ENCODE measurements around the gene DIP2B.

Gene DIP2B

DNA sequence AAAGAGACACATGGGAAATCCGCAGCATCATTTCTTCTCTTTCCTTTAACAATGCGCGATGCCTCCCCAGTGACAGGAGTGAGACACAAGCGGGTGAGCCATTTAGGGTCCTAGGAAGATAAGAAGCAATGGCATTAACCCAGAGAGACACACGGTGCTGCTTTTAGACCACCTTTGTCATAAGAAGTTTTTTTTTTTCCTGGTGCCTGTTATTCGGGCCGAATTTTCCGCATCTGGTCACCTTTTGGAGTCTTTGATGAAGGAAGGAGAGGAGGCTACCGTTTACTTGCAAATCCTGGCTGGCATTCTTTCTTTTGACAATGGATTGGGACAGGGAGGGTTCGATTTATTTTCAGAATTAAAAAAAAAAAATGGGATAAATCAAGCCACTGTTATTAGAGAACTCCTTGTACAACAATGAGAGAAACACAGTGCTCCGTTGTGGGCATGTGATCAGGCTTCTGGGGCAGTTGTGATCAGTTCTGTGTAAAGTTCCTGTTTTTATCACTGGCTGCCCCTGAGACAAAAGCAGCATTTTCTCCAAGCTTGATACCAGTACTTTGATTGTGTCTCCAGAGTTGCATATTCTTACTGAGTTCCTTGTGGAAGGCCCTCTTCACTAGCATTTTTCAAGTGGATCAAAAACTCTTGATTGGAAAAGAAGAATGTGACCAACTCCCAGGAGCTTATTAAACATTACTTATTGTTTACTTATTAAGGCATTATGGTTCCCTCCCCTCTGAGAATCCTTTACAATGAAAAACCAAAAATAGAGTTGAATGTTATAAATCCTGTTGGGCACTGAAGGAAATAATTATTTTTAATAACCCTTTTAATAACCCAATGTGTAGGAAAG is 1.1 kb downstream of the DIP2B start:
- Histone ChIP-seq H3K27ac (ENCODE audit: low read depth, low read length) (no peak overlapping the region), H3K79me2 (ENCODE audit: insufficient read depth, low read length) (peaks cover 38% of the 10 kb centered on the region), H4K20me1 (ENCODE audit: low read depth, low read length) (peaks cover 13% of the 10 kb centered on the region; the same call in 1 of the 2 replicates), H2AFZ (ENCODE audit: low read depth, low read length, severe bottlenecking) (peak overlapping the region; percentile 84), H3K9ac (ENCODE audit: low read length) (peak overlapping the region; percentile 80), H3K4me3 (ENCODE audit: insufficient read depth, low read length, poor library complexity, severe bottlenecking) (peak overlapping the region; percentile 70), H3K9me2 (replicated peaks; ENCODE audit: insufficient read depth, low read length) (no peaks in the 10 kb centered on the region), H3K27me3 (ENCODE audit: low read length) (no peaks in the 10 kb centered on the region), H3K4me2 (ENCODE audit: low read depth, low read length, poor library complexity, severe bottlenecking) (peak overlapping the region; percentile 70), H3K9me3 (ENCODE audit: insufficient read depth, low read length) (no peaks in the 10 kb centered on the region), H3F3A (ENCODE audit: insufficient read depth) (peaks cover 11% of the 10 kb centered on the region; the same call in 1 of the 2 replicates), H3K36me3 (ENCODE audit: low read length) (no peaks in the 10 kb centered on the region)
- TF ChIP-seq, protein P1, sequence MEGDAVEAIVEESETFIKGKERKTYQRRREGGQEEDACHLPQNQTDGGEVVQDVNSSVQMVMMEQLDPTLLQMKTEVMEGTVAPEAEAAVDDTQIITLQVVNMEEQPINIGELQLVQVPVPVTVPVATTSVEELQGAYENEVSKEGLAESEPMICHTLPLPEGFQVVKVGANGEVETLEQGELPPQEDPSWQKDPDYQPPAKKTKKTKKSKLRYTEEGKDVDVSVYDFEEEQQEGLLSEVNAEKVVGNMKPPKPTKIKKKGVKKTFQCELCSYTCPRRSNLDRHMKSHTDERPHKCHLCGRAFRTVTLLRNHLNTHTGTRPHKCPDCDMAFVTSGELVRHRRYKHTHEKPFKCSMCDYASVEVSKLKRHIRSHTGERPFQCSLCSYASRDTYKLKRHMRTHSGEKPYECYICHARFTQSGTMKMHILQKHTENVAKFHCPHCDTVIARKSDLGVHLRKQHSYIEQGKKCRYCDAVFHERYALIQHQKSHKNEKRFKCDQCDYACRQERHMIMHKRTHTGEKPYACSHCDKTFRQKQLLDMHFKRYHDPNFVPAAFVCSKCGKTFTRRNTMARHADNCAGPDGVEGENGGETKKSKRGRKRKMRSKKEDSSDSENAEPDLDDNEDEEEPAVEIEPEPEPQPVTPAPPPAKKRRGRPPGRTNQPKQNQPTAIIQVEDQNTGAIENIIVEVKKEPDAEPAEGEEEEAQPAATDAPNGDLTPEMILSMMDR (IDR thresholded peaks at IDR 0.05; ENCODE audit: insufficient read depth, low read length, poor library complexity, severe bottlenecking): no peak
- TF ChIP-seq EZH2phosphoT487 (conservative IDR thresholded peaks at IDR 0.05; ENCODE audit: low read length): no peak

DNA sequence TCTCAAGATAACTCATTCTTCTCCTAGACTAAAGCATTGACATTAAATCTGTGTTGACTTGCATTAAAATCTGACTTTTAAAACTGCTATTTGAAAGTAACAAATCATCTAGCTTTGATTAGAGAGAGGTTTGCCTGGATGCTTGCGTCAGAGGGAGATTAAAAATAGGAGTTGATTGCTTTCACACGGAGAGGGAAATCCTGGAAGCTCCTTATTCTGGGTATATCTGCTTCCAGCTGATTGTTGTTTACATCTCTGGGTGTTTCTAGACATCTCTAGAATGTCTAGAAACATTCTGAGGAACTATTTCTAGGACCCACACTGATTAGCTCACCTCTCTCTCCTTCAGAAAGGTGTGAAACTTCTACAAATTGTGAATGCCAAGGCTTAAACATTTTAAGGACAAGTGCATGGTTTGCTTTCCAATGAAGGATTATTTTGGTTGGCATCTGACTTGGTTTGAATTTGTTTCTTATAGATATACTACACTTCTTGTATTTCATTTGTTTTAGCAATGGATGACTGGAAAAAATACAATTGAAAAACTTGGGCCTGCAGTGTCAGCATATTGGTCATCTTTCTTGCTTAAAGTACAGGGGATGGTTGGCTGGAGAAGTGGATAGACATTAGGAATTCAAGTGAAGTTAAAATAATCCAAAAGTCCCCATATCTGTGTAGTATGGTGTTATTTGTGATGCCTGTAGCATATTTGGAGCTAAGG is 2.1 kb downstream of the DIP2B start:
- TF ChIP-seq EZH2phosphoT487 (conservative IDR thresholded peaks at IDR 0.05; ENCODE audit: low read length): no peak
- TF ChIP-seq, protein P1 (IDR thresholded peaks at IDR 0.05; ENCODE audit: insufficient read depth, low read length, poor library complexity, severe bottlenecking): no peak
- H3F3A ChIP-seq (ENCODE audit: insufficient read depth): peaks cover 11% of the 10 kb centered on the region; the same call in 1 of the 2 replicates
- no peaks in the 10 kb centered on the region for H3K27me3 ChIP-seq (ENCODE audit: low read length)
- H4K20me1 ChIP-seq (ENCODE audit: low read depth, low read length): peaks cover 13% of the 10 kb centered on the region; the same call in 1 of the 2 replicates
- no peak overlapping the region for H3K27ac ChIP-seq (ENCODE audit: low read depth, low read length)
- H3K9me3 ChIP-seq (ENCODE audit: insufficient read depth, low read length): no peaks in the 10 kb centered on the region
- H3K36me3 ChIP-seq (ENCODE audit: low read length): no peaks in the 10 kb centered on the region
- H3K9me2 ChIP-seq (replicated peaks; ENCODE audit: insufficient read depth, low read length): no peaks in the 10 kb centered on the region
- no peak overlapping the region for H3K4me3 ChIP-seq (ENCODE audit: insufficient read depth, low read length, poor library complexity, severe bottlenecking)
- no peak overlapping the region for H2AFZ ChIP-seq (ENCODE audit: low read depth, low read length, severe bottlenecking)
- H3K4me2 ChIP-seq (ENCODE audit: low read depth, low read length, poor library complexity, severe bottlenecking): peak overlapping the region; percentile 70
- peaks cover 38% of the 10 kb centered on the region for H3K79me2 ChIP-seq (ENCODE audit: insufficient read depth, low read length)
- H3K9ac ChIP-seq (ENCODE audit: low read length): no peak overlapping the region

DNA sequence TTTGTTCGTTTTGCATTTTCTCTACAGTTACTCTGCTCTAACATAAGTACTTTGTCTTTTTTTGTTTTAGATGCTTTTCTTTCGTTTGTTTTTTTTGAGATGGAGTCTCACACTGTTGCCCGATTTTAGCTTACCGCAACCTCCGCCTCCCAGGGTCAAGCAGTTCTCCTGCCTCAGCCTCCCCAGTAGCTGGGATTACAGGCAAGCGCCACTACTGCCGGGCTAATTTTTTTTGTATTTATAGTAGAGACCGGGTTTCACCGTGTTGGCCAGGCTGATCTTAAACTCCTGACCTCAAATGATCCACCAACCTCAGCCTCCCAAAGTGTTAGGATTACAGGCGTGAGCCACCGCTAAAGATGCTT is 2.7 kb downstream of the DIP2B start:
- no peak overlapping the region for H3K27ac ChIP-seq (ENCODE audit: low read depth, low read length)
- H4K20me1 ChIP-seq (ENCODE audit: low read depth, low read length): peaks cover 13% of the 10 kb centered on the region; the same call in 1 of the 2 replicates
- H3K9ac ChIP-seq (ENCODE audit: low read length): no peak overlapping the region
- no peak overlapping the region for H3K4me3 ChIP-seq (ENCODE audit: insufficient read depth, low read length, poor library complexity, severe bottlenecking)
- TF ChIP-seq, protein P1 (IDR thresholded peaks at IDR 0.05; ENCODE audit: insufficient read depth, low read length, poor library complexity, severe bottlenecking): no peak
- TF ChIP-seq EZH2phosphoT487 (conservative IDR thresholded peaks at IDR 0.05; ENCODE audit: low read length): no peak
- no peaks in the 10 kb centered on the region for H3K9me3 ChIP-seq (ENCODE audit: insufficient read depth, low read length)
- H3K9me2 ChIP-seq (replicated peaks; ENCODE audit: insufficient read depth, low read length): no peaks in the 10 kb centered on the region
- no peaks in the 10 kb centered on the region for H3K27me3 ChIP-seq (ENCODE audit: low read length)
- no peak overlapping the region for H3K4me2 ChIP-seq (ENCODE audit: low read depth, low read length, poor library complexity, severe bottlenecking)
- peaks cover 38% of the 10 kb centered on the region for H3K79me2 ChIP-seq (ENCODE audit: insufficient read depth, low read length)
- peaks cover 9% of the 10 kb centered on the region; the same call in 1 of the 2 replicates for H3F3A ChIP-seq (ENCODE audit: insufficient read depth)
- no peak overlapping the region for H2AFZ ChIP-seq (ENCODE audit: low read depth, low read length, severe bottlenecking)
- no peaks in the 10 kb centered on the region for H3K36me3 ChIP-seq (ENCODE audit: low read length)

Data from SU-DHL-6 (cell line).